Spleen (tissue), 11 donors: Measurements from ENCODE around the gene C5AR1. TPM values are rescaled to one million over a fixed set of nuclear protein-coding genes. Genes with fewer than 3 reads are reported as not detected.
"Not testable (repeated sequence)": the region's sequence is repeated elsewhere in the genome, so short reads cannot be mapped to it uniquely, and the experiment has no call there.

ENCODE experiments used
- DNase-seq: peaks from one replicate; pipeline ENCODE4 v3.0.0-alpha.2; 2020
- H3K27ac ChIP-seq, 8 donors: fragments of 200-600 bp; sonication (generic) in 7 of 8; 1 replicate in 4 of 8; 2 replicates in 4 of 8; pipeline versions ENCODE4 v1.5.0 to v1.8.0; 2016 to 2021; ENCODE audit warnings: inconsistent platforms in 4 of 8, mild to moderate bottlenecking in 4 of 8, moderate library complexity in 1 of 8
- H3K27me3 ChIP-seq, 7 donors: fragments of 200-600 bp; sonication (generic) in 6 of 7; replicated peaks in 1 of 7; 1 replicate in 4 of 7; 2 replicates in 3 of 7; pipeline versions ENCODE4 v1.5.0 to v1.8.0; 2016 to 2021; ENCODE audit warnings: inconsistent platforms in 3 of 7, mild to moderate bottlenecking in 1 of 7
- H3K36me3 ChIP-seq, 6 donors: fragments of 200-600 bp; sonication (generic) in 5 of 6; 1 replicate in 4 of 6; 2 replicates in 2 of 6; pipeline versions ENCODE4 v1.5.0 to v1.8.0; 2016 to 2021; ENCODE audit warnings: inconsistent platforms in 2 of 6
- H3K4me1 ChIP-seq, 6 donors: fragments of 200-600 bp; sonication (generic) in 5 of 6; 1 replicate in 3 of 6; 2 replicates in 3 of 6; pipeline versions ENCODE4 v1.5.0 to v1.8.0; 2016 to 2021; ENCODE audit warnings: inconsistent platforms in 3 of 6
- H3K4me3 ChIP-seq, 8 donors: fragments of 200-600 bp; sonication (generic) in 7 of 8; 1 replicate in 4 of 8; 2 replicates in 4 of 8; pipeline versions ENCODE4 v1.5.0 to v1.8.0; 2016 to 2021; ENCODE audit warnings: inconsistent platforms in 4 of 8, mild to moderate bottlenecking in 4 of 8, moderate library complexity in 2 of 8
- H3K9me3 ChIP-seq, 8 donors: fragments of 200-600 bp; sonication (generic) in 7 of 8; 1 replicate in 4 of 8; 2 replicates in 4 of 8; pipeline versions ENCODE4 v1.5.0 to v1.8.0; 2016 to 2021; ENCODE audit warnings: inconsistent platforms in 4 of 8
- POLR2A ChIP-seq, 3 donors: fragments of 450-650 bp; IDR thresholded peaks; one replicate each; pipeline ENCODE4 v1.5.1; 2017; ENCODE audit warnings: antibody characterized with exemption in 3 of 3, mild to moderate bottlenecking in 1 of 3
- POLR2AphosphoS5 ChIP-seq, 3 donors: sonication (generic); formaldehyde crosslinking; IDR thresholded peaks; one replicate each; pipeline ENCODE4 v1.5.1; 2017; ENCODE audit warnings: antibody characterized with exemption in 3 of 3
- WGBS, 5 donors: extraction: QIAGEN DNeasy Blood & Tissue Kit in 3 of 5; methylation state at CpG; one replicate each; pipeline versions ENCODE4 v1.1.5 to v1.1.7; 2013 to 2018; 5-methylcytosine and 5-hydroxymethylcytosine counted together
- intact Hi-C: fragments of 100-400 bp; cut with DNase I; formaldehyde crosslinking; loops from one replicate; pipeline ENCODE4 v1.15.0; 2023; ENCODE audit warnings: low total_unique reads
- polyA plus RNA-seq, 3 donors: library from polyadenylated mRNA; stranded (reverse); fragments of 200-250 nt; gene quantifications; one replicate each; pipeline ENCODE4 v1.2.1, GENCODE V29; 2013
- total RNA-seq, 7 donors: library from RNA; depleted of rRNA in 3 of 7; stranded (reverse); fragments of >200 nt in 3 of 7; fragmentation: NEBNext Ultra II Directional in 4 of 7; extraction: Animal tissue kit (Norgen Biotek cat#: 25700) in 4 of 7; gene quantifications; one replicate each; pipeline versions ENCODE4 v1.1.0 to v1.2.1, GENCODE V29; 2016 to 2021
- TF ChIP-seq, protein P1 (sequence below), 11 experiments: fragments of 200-600 bp in 7 of 11; fragments of 450-650 bp in 4 of 11; sonication (generic) in 4 of 11; IDR thresholded peaks in 8 of 11; conservative IDR thresholded peaks in 3 of 11; 1 replicate in 7 of 11; 2 replicates in 4 of 11; pipeline versions ENCODE4 v1.4.0 to v1.8.0; 2016 to 2021; ENCODE audit warnings: antibody characterized with exemption in 11 of 11, inconsistent platforms in 4 of 11, mild to moderate bottlenecking in 1 of 11
- donor health status: healthy with polysubstance abuse.
- donor health status: DM: no; HTN: no; CAD: no; lungs with moderate emphysema.
- donor health status: DM: no; HTN: no; CAD: no.
- donor health status: Bipolar disorder and iron deficiency.
- donor health status: healthy.
- donor health status: DM: no; HTN: no; CAD: no.
- donor health status: DM: yes; HTN: yes; CAD: no.

The C5AR1 gene
- total and polyA plus RNA-seq, 10 donors, result 4.0 to 124 (median 48.3) TPM

DNA sequence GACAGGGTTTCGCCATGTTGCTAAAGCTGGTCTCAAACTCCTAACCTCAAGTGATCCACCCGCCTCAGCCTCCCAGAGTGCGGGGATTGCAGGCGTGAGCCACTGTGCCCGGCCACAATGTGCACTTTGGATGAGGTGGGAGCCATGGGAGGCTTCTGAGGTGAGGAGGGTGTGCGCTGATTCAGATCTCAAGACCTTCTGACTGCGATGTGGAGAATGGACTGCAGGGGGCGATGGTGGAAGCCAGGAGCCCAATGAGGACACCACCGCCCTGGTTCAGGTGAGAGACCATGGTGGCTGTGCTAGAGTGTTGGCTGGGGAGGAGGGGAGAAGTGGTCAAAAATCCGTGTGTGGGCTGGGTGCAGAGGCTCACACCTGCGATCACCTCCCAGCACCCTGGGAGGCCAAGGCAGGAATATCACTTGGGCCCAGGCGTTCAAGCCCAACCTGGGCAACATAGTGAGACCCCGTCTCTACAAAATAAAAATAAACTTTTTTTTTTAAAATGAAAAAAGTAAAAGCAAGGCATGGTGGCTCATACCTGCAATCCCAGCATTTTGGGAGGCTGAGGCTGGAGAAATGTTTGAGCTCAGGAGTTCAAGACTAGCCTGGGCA lies 29.4 kb upstream of the C5AR1 start:
- intact Hi-C loops, result no loop called here
- TF ChIP-seq POLR2AphosphoS5 (IDR thresholded peaks at IDR 0.05) (no peak), POLR2A (IDR thresholded peaks at IDR 0.05) (no peak)
- TF ChIP-seq, protein P1, sequence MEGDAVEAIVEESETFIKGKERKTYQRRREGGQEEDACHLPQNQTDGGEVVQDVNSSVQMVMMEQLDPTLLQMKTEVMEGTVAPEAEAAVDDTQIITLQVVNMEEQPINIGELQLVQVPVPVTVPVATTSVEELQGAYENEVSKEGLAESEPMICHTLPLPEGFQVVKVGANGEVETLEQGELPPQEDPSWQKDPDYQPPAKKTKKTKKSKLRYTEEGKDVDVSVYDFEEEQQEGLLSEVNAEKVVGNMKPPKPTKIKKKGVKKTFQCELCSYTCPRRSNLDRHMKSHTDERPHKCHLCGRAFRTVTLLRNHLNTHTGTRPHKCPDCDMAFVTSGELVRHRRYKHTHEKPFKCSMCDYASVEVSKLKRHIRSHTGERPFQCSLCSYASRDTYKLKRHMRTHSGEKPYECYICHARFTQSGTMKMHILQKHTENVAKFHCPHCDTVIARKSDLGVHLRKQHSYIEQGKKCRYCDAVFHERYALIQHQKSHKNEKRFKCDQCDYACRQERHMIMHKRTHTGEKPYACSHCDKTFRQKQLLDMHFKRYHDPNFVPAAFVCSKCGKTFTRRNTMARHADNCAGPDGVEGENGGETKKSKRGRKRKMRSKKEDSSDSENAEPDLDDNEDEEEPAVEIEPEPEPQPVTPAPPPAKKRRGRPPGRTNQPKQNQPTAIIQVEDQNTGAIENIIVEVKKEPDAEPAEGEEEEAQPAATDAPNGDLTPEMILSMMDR (IDR thresholded peaks at IDR 0.05 in 8 of 11, conservative IDR thresholded peaks at IDR 0.05 in 3 of 11), result peak in 6 of 11 experiments; percentile 31 to 60 (median 43)
- H3K9me3 ChIP-seq, result no peaks in the 10 kb centered on the region
- WGBS, 5 donors, result 85 to 90% (median 87%) methylated on average over 13 of the region's 13 CpGs
- no peak overlapping the region for H3K27ac ChIP-seq
- no peaks in the 10 kb centered on the region for H3K27me3 ChIP-seq
- no peaks in the 10 kb centered on the region for H3K36me3 ChIP-seq
- peak; percentile 74 for DNase-seq
- peaks cover 5 to 20% (median 14%) of the 10 kb centered on the region in 6 donors for H3K4me1 ChIP-seq
- no peak overlapping the region for H3K4me3 ChIP-seq

DNA sequence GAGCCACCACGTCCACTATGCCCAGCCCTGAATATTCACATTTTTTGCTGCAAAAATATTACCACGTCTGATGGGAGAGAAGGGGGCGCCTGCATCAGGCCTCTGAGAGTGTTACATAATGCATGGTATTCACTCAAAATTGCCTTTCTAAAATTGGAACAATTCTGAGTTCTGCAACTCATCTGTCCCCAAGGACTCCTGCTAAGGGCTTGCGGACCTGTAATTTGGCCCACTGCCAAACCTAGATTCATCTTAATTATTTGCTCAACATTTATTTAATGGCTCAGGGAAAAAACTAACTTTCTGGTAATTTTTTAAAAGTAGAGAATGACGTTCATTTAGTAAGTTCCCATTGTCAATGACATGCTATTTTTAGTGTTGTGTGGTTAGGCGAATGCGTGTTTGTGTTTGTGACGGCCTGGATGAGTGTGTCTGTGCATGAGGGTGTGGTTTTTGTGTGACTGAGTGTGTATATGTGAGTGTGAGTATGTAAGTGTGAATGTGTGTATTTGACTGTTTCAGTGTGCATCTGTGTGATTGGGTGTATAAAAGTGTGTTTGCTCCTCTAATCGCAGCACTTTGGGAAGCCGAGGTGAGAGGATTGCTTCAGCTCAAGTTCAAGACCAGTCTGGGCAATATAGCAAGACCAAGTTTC lies 26.1 kb upstream of the C5AR1 start:
- intact Hi-C loops, result no loop called here

DNA sequence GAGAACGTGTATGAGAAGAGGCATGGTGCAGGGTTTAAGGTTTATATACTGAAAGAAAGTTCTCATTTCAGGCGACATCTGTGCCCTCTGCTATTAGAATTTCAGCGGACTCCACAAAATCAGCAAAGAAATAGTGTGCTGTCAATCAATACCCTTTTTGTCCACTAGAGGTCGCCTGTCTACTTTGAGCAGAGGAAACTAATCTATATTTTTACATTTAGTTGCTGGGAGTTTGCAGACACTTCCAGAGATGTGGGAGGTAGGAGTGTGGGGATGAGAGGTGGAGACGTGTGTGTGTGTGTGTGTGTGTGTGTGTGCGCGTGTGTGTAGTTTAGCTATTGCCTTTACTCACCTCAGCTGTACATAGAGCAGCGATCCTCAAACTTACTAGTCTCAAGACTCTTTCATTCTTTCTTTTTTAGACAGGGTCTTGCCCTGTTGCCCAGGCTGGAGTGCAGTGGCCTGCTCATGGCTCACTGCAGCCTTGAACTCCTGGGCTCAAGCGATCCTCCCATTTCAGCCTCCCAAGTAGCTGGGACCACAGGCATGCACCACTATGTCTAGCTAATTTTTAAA lies 25.2 kb upstream of the C5AR1 start:
- 30 to 39% (median 37%) methylated on average over 9 of the region's 9 CpGs for WGBS, 5 donors
- peaks cover 0 to 16% (median 7%) of the 10 kb centered on the region in 6 donors for H3K4me1 ChIP-seq
- no peak for DNase-seq
- no peak for TF ChIP-seq POLR2A (IDR thresholded peaks at IDR 0.05)
- TF ChIP-seq, protein P1 (IDR thresholded peaks at IDR 0.05 in 8 of 11, conservative IDR thresholded peaks at IDR 0.05 in 3 of 11), result peak; percentile 56 to 91 (median 85)
- H3K9me3 ChIP-seq, result no peaks in the 10 kb centered on the region
- H3K4me3 ChIP-seq, result no peak overlapping the region
- intact Hi-C loops, result no loop called here
- H3K36me3 ChIP-seq, result no peaks in the 10 kb centered on the region
- H3K27me3 ChIP-seq, result no peaks in the 10 kb centered on the region
- no peak overlapping the region for H3K27ac ChIP-seq

More for the DNA sequence above, 26.1 kb upstream of the C5AR1 start:
- no peak for DNase-seq
- Histone ChIP-seq H3K36me3 (no peaks in the 10 kb centered on the region), H3K4me1 (peaks cover 0 to 11% (median 5%) of the 10 kb centered on the region in 6 donors), H3K9me3 (no peaks in the 10 kb centered on the region), H3K27ac (no peak overlapping the region), H3K27me3 (no peaks in the 10 kb centered on the region), H3K4me3 (no peak overlapping the region)
- WGBS, 5 donors, result 60 to 72% (median 68%) methylated on average over 10 of the region's 10 CpGs
- TF ChIP-seq, protein P1 (IDR thresholded peaks at IDR 0.05 in 8 of 11, conservative IDR thresholded peaks at IDR 0.05 in 3 of 11), result no peak
- TF ChIP-seq POLR2A (IDR thresholded peaks at IDR 0.05) (no peak), POLR2AphosphoS5 (IDR thresholded peaks at IDR 0.05) (no peak)

DNA sequence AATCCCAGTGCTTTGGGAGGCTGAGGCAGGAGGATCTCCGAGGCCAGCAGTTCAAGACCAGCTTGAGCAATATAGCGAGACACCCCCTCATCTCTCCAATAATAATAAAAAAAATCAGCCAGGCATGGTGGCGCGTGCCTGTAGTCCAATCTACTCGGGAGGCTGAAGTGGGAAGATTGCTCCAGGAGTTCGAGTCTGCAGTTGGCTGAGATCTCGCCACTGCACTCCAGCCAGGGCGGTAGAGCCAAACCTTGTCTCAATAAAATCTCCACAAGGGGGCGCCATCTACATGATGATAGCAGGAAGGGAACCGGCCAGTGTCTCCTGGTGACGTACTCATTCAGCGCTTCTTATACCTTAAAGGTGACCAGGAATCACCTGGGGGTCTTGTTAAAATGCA lies 13.6 kb upstream of the C5AR1 start:
- Histone ChIP-seq H3K27ac (no peak overlapping the region), H3K4me1 (peaks cover 0 to 33% (median 6%) of the 10 kb centered on the region in 6 donors), H3K36me3 (peaks cover 0 to 4% (median 0%) of the 10 kb centered on the region in 6 donors), H3K9me3 (no peaks in the 10 kb centered on the region), H3K4me3 (no peak overlapping the region), H3K27me3 (no peaks in the 10 kb centered on the region)
- no peak for TF ChIP-seq POLR2AphosphoS5 (IDR thresholded peaks at IDR 0.05)
- TF ChIP-seq, protein P1 (IDR thresholded peaks at IDR 0.05 in 8 of 11, conservative IDR thresholded peaks at IDR 0.05 in 3 of 11), result peak; percentile 60 to 91 (median 83)
- 15 to 23% (median 21%) methylated on average over 12 of the region's 12 CpGs for WGBS, 5 donors
- DNase-seq, result peak; percentile 82
- intact Hi-C loops, result loop anchor here (5.0 to 10.0 kb wide), 2 partner anchors 96 to 409 kb away; no protein-coding TSS in a partner anchor

DNA sequence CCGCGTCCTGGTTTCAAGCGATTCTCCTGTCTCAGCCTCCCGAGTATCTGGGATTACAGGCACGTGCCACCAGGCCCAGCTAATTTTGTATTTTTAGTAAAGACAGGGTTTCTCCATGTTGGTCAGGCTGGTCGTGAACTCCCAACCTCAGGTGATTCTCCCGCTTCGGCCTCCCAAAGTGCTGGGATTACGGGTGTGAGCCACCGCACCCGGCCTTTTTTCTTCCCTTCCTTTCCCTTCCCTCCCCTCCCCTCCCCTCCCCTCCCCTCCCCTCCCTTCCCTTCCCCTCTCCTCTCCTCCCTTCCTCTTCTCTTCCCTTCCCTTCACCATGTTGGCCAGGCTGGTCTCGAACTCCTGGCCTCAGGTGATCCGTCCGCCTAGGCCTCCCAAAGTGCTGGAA lies 8.8 kb upstream of the C5AR1 start:
- H3K9me3 ChIP-seq, H3K36me3 ChIP-seq, H3K27ac ChIP-seq, DNase-seq, intact Hi-C loops, H3K4me3 ChIP-seq: not testable (repeated sequence)
- WGBS, 5 donors, result 89 to 94% (median 91%) methylated on average over 14 of the region's 14 CpGs
- H3K4me1 ChIP-seq, result peaks cover 0 to 50% (median 17%) of the 10 kb centered on the region in 6 donors
- peaks cover 0 to 13% (median 0%) of the 10 kb centered on the region in 7 donors for H3K27me3 ChIP-seq
